Adrenal gland (tissue), 12 donors: ENCODE results near the gene DHRS3. TPM values are rescaled to one million over a fixed set of nuclear protein-coding genes. Genes with fewer than 3 reads are reported as not detected.

Source experiments
- DNase-seq, 7 donors: peaks; one replicate each; pipeline ENCODE4 v3.0.0-alpha.2; 2019 to 2020
- H3K27ac ChIP-seq, 5 donors: fragments of 200-600 bp; sonication (generic) in 4 of 5; 1 replicate in 3 of 5; 2 replicates in 2 of 5; pipeline versions ENCODE4 v1.5.1 to v1.8.0; 2016 to 2020; ENCODE audit warnings: mild to moderate bottlenecking in 1 of 5
- H3K27me3 ChIP-seq: fragments of 200-600 bp; 2 replicates; pipeline ENCODE4 v1.8.0; 2021
- H3K36me3 ChIP-seq, 2 donors: fragments of 200-600 bp; replicated peaks in 1 of 2; 1 replicate in 1 of 2; 2 replicates in 1 of 2; pipeline versions ENCODE4 v1.5.1 to v1.8.0; 2018 to 2022
- H3K4me1 ChIP-seq, 2 donors: fragments of 200-600 bp; replicated peaks in 1 of 2; 1 replicate in 1 of 2; 2 replicates in 1 of 2; pipeline versions ENCODE4 v1.5.1 to v1.8.0; 2018 to 2021
- H3K4me3 ChIP-seq, 4 donors: fragments of 200-600 bp; sonication (generic) in 3 of 4; one replicate each; pipeline ENCODE4 v1.5.1; 2016 to 2018
- H3K9me3 ChIP-seq, 3 donors: fragments of 200-600 bp; sonication (generic) in 1 of 3; replicated peaks in 1 of 3; 1 replicate in 2 of 3; 2 replicates in 1 of 3; pipeline versions ENCODE4 v1.5.1 to v1.8.0; 2016 to 2021
- CTCF ChIP-seq, 6 experiments: fragments of 450-650 bp in 4 of 6; fragments of 200-600 bp in 2 of 6; sonication (generic) in 1 of 6; IDR thresholded peaks; 1 replicate in 5 of 6; 2 replicates in 1 of 6; pipeline versions ENCODE4 v1.5.1 to v1.8.0; 2016 to 2021; ENCODE audit warnings: antibody characterized with exemption in 6 of 6, mild to moderate bottlenecking in 2 of 6, moderate library complexity in 1 of 6
- POLR2A ChIP-seq, 2 donors: fragments of 450-650 bp; IDR thresholded peaks; one replicate each; pipeline ENCODE4 v1.6.1; 2017; ENCODE audit warnings: antibody characterized with exemption in 2 of 2, mild to moderate bottlenecking in 2 of 2, moderate library complexity in 1 of 2
- WGBS, 4 donors: extraction: QIAGEN DNeasy Blood & Tissue Kit in 2 of 4; methylation state at CpG; one replicate each; pipeline versions ENCODE4 v1.1.5 to v1.1.7; 2013 to 2017; 5-methylcytosine and 5-hydroxymethylcytosine counted together
- intact Hi-C, 2 donors: fragments of 100-400 bp; cut with DNase I; formaldehyde crosslinking; loops; one replicate each; pipeline versions ENCODE4 v1.14.1 to v1.15.0; 2022 to 2023
- polyA plus RNA-seq, 3 donors: library from polyadenylated mRNA; stranded (reverse); fragments of 200-250 nt in 2 of 3; fragments of 350-450 nt in 1 of 3; fragmentation: Illumina TruSeq in 1 of 3; extraction: RNeasy Lipid Tissue Mini Kit (QIAGEN cat#74804) in 1 of 3; gene quantifications; one replicate each; pipeline ENCODE4 v1.2.3, GENCODE V29; 2013 to 2014
- total RNA-seq, 9 donors: library from RNA; depleted of rRNA in 4 of 9; stranded (reverse); fragments of >200 nt in 4 of 9; fragments of 120-200 nt in 1 of 9; fragmentation: NEBNext Ultra II Directional in 1 of 9; extraction: Animal tissue kit (Norgen Biotek cat#: 25700) in 1 of 9; gene quantifications; one replicate each; pipeline versions ENCODE4 v1.1.0 to v1.2.4, GENCODE V29; 2013 to 2023
- donor health status: healthy with polysubstance abuse.
- donor health status: Bipolar disorder and iron deficiency.
- donor health status: DM: yes; HTN: yes; CAD: no.
- donor health status: DM: no; HTN: no; CAD: no.
- donor health status: DM: no; HTN: no; CAD: no.
- donor health status: DM: yes; HTN: yes; CAD: no.

DHRS3 gene
- total and polyA plus RNA-seq, 12 donors = 7.7 to 72.4 (median 41.3) TPM

GRCh38 chr1:12529640-12530174, 88.3 kb downstream of the DHRS3 start:
- no peak overlapping the region for H3K27ac ChIP-seq
- H3K4me3 ChIP-seq = no peak overlapping the region
- no peaks in the 10 kb centered on the region for H3K9me3 ChIP-seq
- no peak for DNase-seq
- no peaks in the 10 kb centered on the region for H3K27me3 ChIP-seq
- TF ChIP-seq CTCF (IDR thresholded peaks at IDR 0.05) (no peak), POLR2A (IDR thresholded peaks at IDR 0.05) (no peak)
- H3K36me3 ChIP-seq = no peaks in the 10 kb centered on the region
- peaks cover 7 to 27% of the 10 kb centered on the region in 2 donors for H3K4me1 ChIP-seq
- 87 to 97% (median 93%) methylated on average over 3 of the region's 3 CpGs for WGBS, 4 donors
- intact Hi-C loops = no loop called here

- H3K27me3 ChIP-seq = no peaks in the 10 kb centered on the region
- no peaks in the 10 kb centered on the region for H3K9me3 ChIP-seq
- peak; percentile 70 to 91 (median 84) for DNase-seq
- WGBS, 4 donors = 39 to 63% (median 59%) methylated on average over 10 to 24 of the region's 24 CpGs
- intact Hi-C loops = no loop called here
- H3K4me1 ChIP-seq = peaks cover 7 to 27% of the 10 kb centered on the region in 2 donors
- peak overlapping the region in 2 of 5 donors; percentile 46 to 81 for H3K27ac ChIP-seq
- TF ChIP-seq CTCF (IDR thresholded peaks at IDR 0.05) (no peak), POLR2A (IDR thresholded peaks at IDR 0.05) (no peak)
- no peak overlapping the region for H3K4me3 ChIP-seq
- no peaks in the 10 kb centered on the region for H3K36me3 ChIP-seq
These were observed 89.8 kb downstream of the DHRS3 start for GRCh38 chr1:12528021-12528852.

GRCh38 chr1:12527564-12527963, 90.4 kb downstream of the DHRS3 start:
- H3K27ac ChIP-seq = no peak overlapping the region
- no peaks in the 10 kb centered on the region for H3K36me3 ChIP-seq
- DNase-seq = peak in 1 of 7 donors; percentile 19
- intact Hi-C loops = no loop called here
- peaks cover 7 to 27% of the 10 kb centered on the region in 2 donors for H3K4me1 ChIP-seq
- H3K4me3 ChIP-seq = no peak overlapping the region
- whole genome bisulfite sequencing, 4 donors = 96 to 99% (median 97%) methylated on average over 7 to 16 of the region's 16 CpGs
- no peaks in the 10 kb centered on the region for H3K27me3 ChIP-seq
- H3K9me3 ChIP-seq = no peaks in the 10 kb centered on the region
- TF ChIP-seq POLR2A (IDR thresholded peaks at IDR 0.05) (no peak), CTCF (IDR thresholded peaks at IDR 0.05) (no peak)

GRCh38 chr1:12525311-12526181, 92.5 kb downstream of the DHRS3 start:
- Histone ChIP-seq H3K36me3 (no peaks in the 10 kb centered on the region), H3K9me3 (no peaks in the 10 kb centered on the region), H3K4me1 (peaks cover 7 to 27% of the 10 kb centered on the region in 2 donors), H3K4me3 (no peak overlapping the region), H3K27me3 (no peaks in the 10 kb centered on the region), H3K27ac (peak overlapping the region in 2 of 5 donors; percentile 57 to 79)
- 55 to 65% (median 59%) methylated on average over 10 to 13 of the region's 13 CpGs for WGBS, 4 donors
- intact Hi-C loops = no loop called here
- no peak for TF ChIP-seq POLR2A (IDR thresholded peaks at IDR 0.05)
- TF ChIP-seq CTCF (IDR thresholded peaks at IDR 0.05) = no peak
- DNase-seq = peak; percentile 70 to 93 (median 90)
